ENCODE measurements around the gene FAM184B. TPM values are rescaled to one million over a fixed set of nuclear protein-coding genes. Genes with fewer than 3 reads are reported as not detected.
A peak's percentile ranks its signal among the peaks of the same experiment; 100 is the strongest.

FAM184B gene
- polyA plus RNA-seq, 3 donors: not detected

DNA sequence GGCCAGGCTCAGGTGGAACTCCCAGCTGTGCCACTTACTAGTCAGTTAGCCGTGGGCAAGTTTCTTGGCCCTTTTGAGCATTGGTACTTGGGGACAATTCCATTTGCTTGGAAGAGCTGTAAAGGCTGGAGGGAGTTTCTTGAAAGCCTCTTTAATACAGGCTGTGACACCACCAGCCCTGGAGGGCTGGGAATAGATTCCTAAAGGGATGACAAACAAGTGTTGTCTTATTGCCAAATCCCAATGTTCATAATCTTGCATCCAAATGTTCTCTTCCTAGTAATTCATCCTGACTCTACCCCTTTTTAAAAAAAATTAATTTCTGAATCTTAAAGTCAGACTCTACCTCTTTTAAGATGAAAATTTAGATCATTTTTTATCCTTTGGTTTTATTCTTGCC lies 181.6 kb downstream of the FAM184B start:
- no peak overlapping the region for H3K9ac ChIP-seq (ENCODE audit: insufficient read depth, low read length, poor library complexity, severe bottlenecking)
- H3K27me3 Mint-ChIP-seq (ENCODE audit: low read depth in 3 of 3): no peaks in the 10 kb centered on the region
- TF ChIP-seq CTCF (IDR thresholded peaks at IDR 0.05): no peak
- H3K27me3 ChIP-seq (ENCODE audit: control insufficient read depth in 2 of 2, insufficient read depth in 2 of 2, low read length in 2 of 2): no peaks in the 10 kb centered on the region
- H3K36me3 Mint-ChIP-seq: peaks cover 68 to 76% of the 10 kb centered on the region in 2 donors
- intact Hi-C loops (cut with micrococcal nuclease): no loop called here
- H3K4me1 ChIP-seq (ENCODE audit: control insufficient read depth in 1 of 2, insufficient read depth in 2 of 2, low read length in 2 of 2): peaks cover 23 to 25% of the 10 kb centered on the region in 2 donors
- DNase-seq: no peak
- 100% methylated on average over 1 of the region's 1 CpG for WGBS (ENCODE audit: insufficient coverage)
- no peaks in the 10 kb centered on the region for H3K9me3 Mint-ChIP-seq
- peak overlapping the region in 2 of 7 donors; percentile 32 to 75 for H3K27ac Mint-ChIP-seq
- H3K4me2 ChIP-seq (replicated peaks; ENCODE audit: extremely low read depth, low read length, poor library complexity, severe bottlenecking): no peak overlapping the region
- no peak overlapping the region for H3K4me3 Mint-ChIP-seq
- H4K20me1 ChIP-seq (ENCODE audit: insufficient read depth, low read length): peaks cover 65% of the 10 kb centered on the region
- peaks cover 62 to 86% of the 10 kb centered on the region in 2 donors for H3K36me3 ChIP-seq (replicated peaks in 1 of 2; ENCODE audit: control insufficient read depth in 1 of 2, insufficient read depth in 2 of 2, low read length in 2 of 2)
- peaks cover 26% of the 10 kb centered on the region for H3K4me1 Mint-ChIP-seq
- H3K4me3 ChIP-seq (replicated peaks in 1 of 3; ENCODE audit: low read depth in 2 of 3, low read length in 3 of 3): no peak overlapping the region
- peaks cover 6% of the 10 kb centered on the region for H3K79me2 ChIP-seq (ENCODE audit: insufficient read depth, low read length)
- H3K27ac ChIP-seq (ENCODE audit: low read depth in 1 of 2, low read length in 2 of 2): no peak overlapping the region
- no peaks in the 10 kb centered on the region for H3K9me3 ChIP-seq (replicated peaks in 1 of 2; ENCODE audit: control insufficient read depth in 1 of 2, insufficient read depth in 1 of 2, low read length in 2 of 2)
- H2AFZ ChIP-seq (ENCODE audit: insufficient read depth, low read depth, low read length, poor library complexity, severe bottlenecking): no peak overlapping the region

- H3K4me1 ChIP-seq (ENCODE audit: control insufficient read depth in 1 of 2, insufficient read depth in 2 of 2, low read length in 2 of 2): peaks cover 20 to 21% of the 10 kb centered on the region in 2 donors
- no peak for DNase-seq
- H3K9me3 Mint-ChIP-seq: no peaks in the 10 kb centered on the region
- H3K9ac ChIP-seq (ENCODE audit: insufficient read depth, low read length, poor library complexity, severe bottlenecking): no peak overlapping the region
- no peak overlapping the region for H2AFZ ChIP-seq (ENCODE audit: insufficient read depth, low read depth, low read length, poor library complexity, severe bottlenecking)
- H3K79me2 ChIP-seq (ENCODE audit: insufficient read depth, low read length): peaks cover 6% of the 10 kb centered on the region
- no CpG with 5 or more reads among the region's 7 CpGs for WGBS (ENCODE audit: insufficient coverage)
- TF ChIP-seq CTCF (IDR thresholded peaks at IDR 0.05): no peak
- peaks cover 76 to 97% of the 10 kb centered on the region in 2 donors for H3K36me3 ChIP-seq (replicated peaks in 1 of 2; ENCODE audit: control insufficient read depth in 1 of 2, insufficient read depth in 2 of 2, low read length in 2 of 2)
- no peaks in the 10 kb centered on the region for H3K27me3 Mint-ChIP-seq (ENCODE audit: low read depth in 3 of 3)
- no peak overlapping the region for H3K4me3 Mint-ChIP-seq
- H3K4me3 ChIP-seq (replicated peaks in 1 of 3; ENCODE audit: low read depth in 2 of 3, low read length in 3 of 3): no peak overlapping the region
- H3K27ac ChIP-seq (ENCODE audit: low read depth in 1 of 2, low read length in 2 of 2): peak overlapping the region in 1 of 2 donors; percentile 7
- H3K36me3 Mint-ChIP-seq: peaks cover 82 to 84% of the 10 kb centered on the region in 2 donors
- peaks cover 83% of the 10 kb centered on the region for H4K20me1 ChIP-seq (ENCODE audit: insufficient read depth, low read length)
- peaks cover 21% of the 10 kb centered on the region for H3K4me1 Mint-ChIP-seq
- no peaks in the 10 kb centered on the region for H3K27me3 ChIP-seq (ENCODE audit: control insufficient read depth in 2 of 2, insufficient read depth in 2 of 2, low read length in 2 of 2)
- intact Hi-C loops (cut with micrococcal nuclease): no loop called here
- H3K27ac Mint-ChIP-seq: no peak overlapping the region
- H3K9me3 ChIP-seq (replicated peaks in 1 of 2; ENCODE audit: control insufficient read depth in 1 of 2, insufficient read depth in 1 of 2, low read length in 2 of 2): no peaks in the 10 kb centered on the region
- no peak overlapping the region for H3K4me2 ChIP-seq (replicated peaks; ENCODE audit: extremely low read depth, low read length, poor library complexity, severe bottlenecking)
These were observed 183.9 kb downstream of the FAM184B start for GRCh38 chr4:17597517-17597916.

Data from CD14-positive monocyte (primary cell).